Lung (tissue), 12 donors: Measurements from ENCODE around the gene EIF2S2. TPM values are rescaled to one million over a fixed set of nuclear protein-coding genes. Genes with fewer than 3 reads are reported as not detected.

Source experiments
- ATAC-seq: fragments of 200-7000 bp; cut with Tn5 transposase; one replicate; pipeline ENCODE4 v1.9.1; 2020; ENCODE audit warnings: moderate number of reproducible peaks; ENCODE audit not compliant: insufficient read depth, low FRiP score
- DNase-seq, 3 donors: peaks; one replicate each; pipeline ENCODE4 v3.0.0-alpha.2; 2013 to 2017
- H3K27ac ChIP-seq, 2 donors: one replicate each; pipeline ENCODE4 v1.5.1; 2013; ENCODE audit warnings: mild to moderate bottlenecking in 2 of 2, moderate library complexity in 2 of 2, control low read depth in 1 of 2, inconsistent platforms in 1 of 2, low read depth in 1 of 2, low read length in 1 of 2
- H3K27me3 ChIP-seq, 3 donors: one replicate each; pipeline ENCODE4 v1.5.1; 2013; ENCODE audit warnings: low read length in 2 of 3; ENCODE audit not compliant: control insufficient read depth in 3 of 3, insufficient read depth in 3 of 3
- H3K36me3 ChIP-seq, 4 donors: one replicate each; pipeline ENCODE4 v1.5.1; 2013; ENCODE audit warnings: low read length in 4 of 4, mild to moderate bottlenecking in 1 of 4, moderate library complexity in 1 of 4; ENCODE audit not compliant: control insufficient read depth in 4 of 4, insufficient read depth in 4 of 4
- H3K4me1 ChIP-seq, 5 donors: one replicate each; pipeline ENCODE4 v1.5.1; 2013; ENCODE audit warnings: low read length in 5 of 5, mild to moderate bottlenecking in 2 of 5, moderate library complexity in 1 of 5; ENCODE audit not compliant: control insufficient read depth in 5 of 5, insufficient read depth in 5 of 5
- H3K4me3 ChIP-seq: one replicate; pipeline ENCODE4 v1.5.1; 2013; ENCODE audit warnings: mild to moderate bottlenecking, control low read depth, moderate library complexity
- H3K9ac ChIP-seq, 2 donors: one replicate each; pipeline ENCODE4 v1.5.1; 2013; ENCODE audit warnings: low read length in 2 of 2, control low read depth in 1 of 2; ENCODE audit not compliant: insufficient read depth in 1 of 2
- H3K9me3 ChIP-seq, 4 donors: one replicate each; pipeline ENCODE4 v1.5.1; 2013; ENCODE audit warnings: low read length in 3 of 4, mild to moderate bottlenecking in 1 of 4, moderate library complexity in 1 of 4; ENCODE audit not compliant: control insufficient read depth in 4 of 4, insufficient read depth in 3 of 4
- WGBS, 2 donors: extraction: QIAGEN DNeasy Blood & Tissue Kit; methylation state at CpG; one replicate each; pipeline ENCODE4 v1.1.7; 2013; 5-methylcytosine and 5-hydroxymethylcytosine counted together
- polyA plus RNA-seq, 2 donors: library from polyadenylated mRNA; stranded (reverse); fragments of 200-250 nt; gene quantifications; one replicate each; pipeline ENCODE4 v1.2.1, GENCODE V29; 2013
- total RNA-seq, 2 donors: library from RNA; depleted of rRNA in 1 of 2; stranded (reverse); fragments of >200 nt in 1 of 2; gene quantifications; one replicate each; pipeline ENCODE4 v1.2.1, GENCODE V29; 2014 to 2021
- TF ChIP-seq, protein P1 (sequence below): IDR thresholded peaks from 2 replicates; pipeline ENCODE4 v1.5.1; 2012; ENCODE audit warnings: mild to moderate bottlenecking; ENCODE audit errors: control extremely low read depth, extremely low read depth
- donor health status: control.
- donor health status: control.
- donor health status: Bipolar disorder and iron deficiency.
- donor health status: healthy.
- donor health status: DM: yes; HTN: yes; CAD: no.

The EIF2S2 gene
- total and polyA plus RNA-seq, 4 donors = 37.5 to 69.7 (median 52.1) TPM

DNA sequence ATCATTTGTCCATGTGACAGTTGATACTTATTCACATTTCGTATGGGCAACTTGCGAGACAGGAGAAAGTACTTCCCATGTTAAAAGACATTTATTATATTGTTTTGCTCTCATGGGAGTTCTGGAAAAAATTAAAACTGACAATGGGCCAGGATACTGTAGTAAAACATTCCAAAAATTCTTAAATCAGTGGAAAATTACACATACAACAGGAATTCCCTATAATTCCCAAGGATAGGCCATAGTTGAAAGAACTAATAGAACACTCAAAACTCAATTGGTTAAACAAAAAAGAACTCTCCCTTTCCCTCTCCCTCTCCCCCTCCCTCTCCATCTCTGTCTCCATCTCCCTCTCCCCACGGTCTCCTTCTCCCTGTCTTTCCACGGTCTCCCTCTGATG lies 19.4 kb upstream of the EIF2S2 start:
- Histone ChIP-seq H3K4me3 (no peak overlapping the region), H3K9me3 (no peaks in the 10 kb centered on the region), H3K36me3 (no peaks in the 10 kb centered on the region), H3K9ac (no peak overlapping the region), H3K4me1 (peaks cover 0 to 3% (median 0%) of the 10 kb centered on the region in 5 donors), H3K27ac (no peak overlapping the region), H3K27me3 (no peaks in the 10 kb centered on the region)
- WGBS, 2 donors = 87 to 89% methylated on average over 4 of the region's 4 CpGs
- ATAC-seq (no peak), DNase-seq (no peak)
- TF ChIP-seq, protein P1, sequence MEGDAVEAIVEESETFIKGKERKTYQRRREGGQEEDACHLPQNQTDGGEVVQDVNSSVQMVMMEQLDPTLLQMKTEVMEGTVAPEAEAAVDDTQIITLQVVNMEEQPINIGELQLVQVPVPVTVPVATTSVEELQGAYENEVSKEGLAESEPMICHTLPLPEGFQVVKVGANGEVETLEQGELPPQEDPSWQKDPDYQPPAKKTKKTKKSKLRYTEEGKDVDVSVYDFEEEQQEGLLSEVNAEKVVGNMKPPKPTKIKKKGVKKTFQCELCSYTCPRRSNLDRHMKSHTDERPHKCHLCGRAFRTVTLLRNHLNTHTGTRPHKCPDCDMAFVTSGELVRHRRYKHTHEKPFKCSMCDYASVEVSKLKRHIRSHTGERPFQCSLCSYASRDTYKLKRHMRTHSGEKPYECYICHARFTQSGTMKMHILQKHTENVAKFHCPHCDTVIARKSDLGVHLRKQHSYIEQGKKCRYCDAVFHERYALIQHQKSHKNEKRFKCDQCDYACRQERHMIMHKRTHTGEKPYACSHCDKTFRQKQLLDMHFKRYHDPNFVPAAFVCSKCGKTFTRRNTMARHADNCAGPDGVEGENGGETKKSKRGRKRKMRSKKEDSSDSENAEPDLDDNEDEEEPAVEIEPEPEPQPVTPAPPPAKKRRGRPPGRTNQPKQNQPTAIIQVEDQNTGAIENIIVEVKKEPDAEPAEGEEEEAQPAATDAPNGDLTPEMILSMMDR = no peak

DNA sequence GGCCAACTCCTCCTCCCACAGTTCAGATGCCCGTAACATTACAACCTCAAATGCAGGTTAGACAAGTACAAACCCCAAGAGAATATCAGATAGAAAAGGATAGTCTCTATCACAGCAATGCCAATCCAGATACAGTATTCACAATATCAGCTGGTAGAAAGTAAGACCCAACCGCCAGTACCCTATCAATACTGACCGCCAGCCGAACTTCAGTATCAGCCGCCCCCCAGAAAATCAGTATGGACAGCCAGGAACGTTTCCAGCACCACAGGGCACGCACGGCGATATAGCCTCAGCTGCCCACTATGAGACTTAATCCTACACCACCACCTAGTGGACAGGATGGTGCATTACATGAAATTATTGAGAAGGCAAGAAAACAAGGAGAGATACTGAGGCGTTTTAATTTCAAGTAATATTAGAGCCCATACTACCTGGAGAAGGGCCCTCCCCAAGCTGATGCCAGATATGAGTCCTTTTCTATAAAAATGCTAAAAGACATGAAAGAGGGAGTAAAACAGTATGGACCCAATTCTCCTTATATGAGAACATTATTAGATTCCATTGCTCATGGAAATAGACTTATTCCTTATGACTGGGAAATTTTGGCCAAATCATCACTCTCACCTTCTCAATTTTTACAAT lies 17.6 kb upstream of the EIF2S2 start:
- Histone ChIP-seq H3K27me3 (no peaks in the 10 kb centered on the region), H3K4me3 (no peak overlapping the region), H3K9ac (no peak overlapping the region), H3K9me3 (no peaks in the 10 kb centered on the region), H3K36me3 (no peaks in the 10 kb centered on the region), H3K4me1 (peaks cover 0 to 3% (median 0%) of the 10 kb centered on the region in 5 donors), H3K27ac (no peak overlapping the region)
- ATAC-seq (peak; percentile 86), DNase-seq (peak; percentile 67 to 86 (median 82))
- TF ChIP-seq, protein P1 = peak; percentile 95
- WGBS, 2 donors = 4% methylated on average over 10 of the region's 10 CpGs

DNA sequence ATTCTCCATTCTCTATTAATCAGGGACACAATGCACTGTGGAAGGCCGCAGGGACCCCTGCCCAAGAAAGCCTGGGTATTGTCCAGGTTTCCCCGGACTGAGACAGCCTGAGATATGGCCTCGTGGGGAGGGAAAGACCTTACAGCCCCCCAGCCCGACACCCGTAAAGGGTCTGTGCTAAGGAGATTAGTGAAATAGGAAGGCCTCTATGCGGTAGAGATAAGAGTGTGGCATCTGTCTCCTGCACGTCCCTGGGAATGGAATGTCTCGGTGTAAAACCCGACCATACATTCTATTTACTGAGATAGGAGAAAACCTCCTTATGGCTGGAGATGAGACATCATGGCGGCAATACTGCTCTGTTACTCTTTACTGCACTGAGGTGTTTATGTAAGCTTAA lies 15.7 kb upstream of the EIF2S2 start:
- Histone ChIP-seq H3K27me3 (no peaks in the 10 kb centered on the region), H3K4me3 (no peak overlapping the region), H3K36me3 (no peaks in the 10 kb centered on the region), H3K9ac (no peak overlapping the region), H3K4me1 (peaks cover 0 to 3% (median 0%) of the 10 kb centered on the region in 5 donors), H3K27ac (no peak overlapping the region), H3K9me3 (no peaks in the 10 kb centered on the region)
- TF ChIP-seq, protein P1 = no peak
- WGBS, 2 donors = 87 to 90% methylated on average over 10 of the region's 10 CpGs
- no peak for DNase-seq
- no peak for ATAC-seq
